Neural cell (in vitro differentiated cells): Measurements from ENCODE around the gene YY1AP1.

Source experiments
- TAF1 ChIP-seq: IDR thresholded peaks from 2 replicates; pipeline ENCODE4 v1.6.1; 2012; ENCODE audit warnings: low read depth
- TF ChIP-seq, protein P1 (sequence below): fragments of 450-650 bp; IDR thresholded peaks from 2 replicates; pipeline ENCODE4 v1.5.1; 2014; ENCODE audit warnings: antibody characterized with exemption, mild to moderate bottlenecking, moderate library complexity; ENCODE audit not compliant: poor library complexity, severe bottlenecking

- TF ChIP-seq, protein P1, sequence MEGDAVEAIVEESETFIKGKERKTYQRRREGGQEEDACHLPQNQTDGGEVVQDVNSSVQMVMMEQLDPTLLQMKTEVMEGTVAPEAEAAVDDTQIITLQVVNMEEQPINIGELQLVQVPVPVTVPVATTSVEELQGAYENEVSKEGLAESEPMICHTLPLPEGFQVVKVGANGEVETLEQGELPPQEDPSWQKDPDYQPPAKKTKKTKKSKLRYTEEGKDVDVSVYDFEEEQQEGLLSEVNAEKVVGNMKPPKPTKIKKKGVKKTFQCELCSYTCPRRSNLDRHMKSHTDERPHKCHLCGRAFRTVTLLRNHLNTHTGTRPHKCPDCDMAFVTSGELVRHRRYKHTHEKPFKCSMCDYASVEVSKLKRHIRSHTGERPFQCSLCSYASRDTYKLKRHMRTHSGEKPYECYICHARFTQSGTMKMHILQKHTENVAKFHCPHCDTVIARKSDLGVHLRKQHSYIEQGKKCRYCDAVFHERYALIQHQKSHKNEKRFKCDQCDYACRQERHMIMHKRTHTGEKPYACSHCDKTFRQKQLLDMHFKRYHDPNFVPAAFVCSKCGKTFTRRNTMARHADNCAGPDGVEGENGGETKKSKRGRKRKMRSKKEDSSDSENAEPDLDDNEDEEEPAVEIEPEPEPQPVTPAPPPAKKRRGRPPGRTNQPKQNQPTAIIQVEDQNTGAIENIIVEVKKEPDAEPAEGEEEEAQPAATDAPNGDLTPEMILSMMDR: no peak
- TF ChIP-seq TAF1: no peak
Measured at GRCh38 chr1:155719703-155720102, 31.1 kb upstream of the YY1AP1 start.
